Measurements from ENCODE around the gene TOB1. TPM values are rescaled to one million over a fixed set of nuclear protein-coding genes. Genes with fewer than 3 reads are reported as not detected.

TOB1 gene
- polyA plus RNA-seq, 1 donor (not counting 4 experiments of a cell fraction or from before 2014, with no cell fraction given), result 64.4 TPM

GRCh38 chr17:50835301-50836234 is 30.6 kb downstream of the TOB1 start, which contains the start of gene WFIKKN2:
TSS of gene WFIKKN2 (plus strand) at chr17:50835586. CDS start at chr17:50835938, 352 bp downstream.
- H3K4me2 ChIP-seq (ENCODE audit: control insufficient read depth, extremely low read depth, insufficient read depth, low read depth, low read length), result no peak within 1 kb of the TSS
- H4K20me1 ChIP-seq (ENCODE audit: control insufficient read depth, extremely low read depth, insufficient read depth, low read length), result no peaks in the 10 kb centered on the region
- DNase-seq (ENCODE audit: low read depth, low spot score), result no peak

DNA sequence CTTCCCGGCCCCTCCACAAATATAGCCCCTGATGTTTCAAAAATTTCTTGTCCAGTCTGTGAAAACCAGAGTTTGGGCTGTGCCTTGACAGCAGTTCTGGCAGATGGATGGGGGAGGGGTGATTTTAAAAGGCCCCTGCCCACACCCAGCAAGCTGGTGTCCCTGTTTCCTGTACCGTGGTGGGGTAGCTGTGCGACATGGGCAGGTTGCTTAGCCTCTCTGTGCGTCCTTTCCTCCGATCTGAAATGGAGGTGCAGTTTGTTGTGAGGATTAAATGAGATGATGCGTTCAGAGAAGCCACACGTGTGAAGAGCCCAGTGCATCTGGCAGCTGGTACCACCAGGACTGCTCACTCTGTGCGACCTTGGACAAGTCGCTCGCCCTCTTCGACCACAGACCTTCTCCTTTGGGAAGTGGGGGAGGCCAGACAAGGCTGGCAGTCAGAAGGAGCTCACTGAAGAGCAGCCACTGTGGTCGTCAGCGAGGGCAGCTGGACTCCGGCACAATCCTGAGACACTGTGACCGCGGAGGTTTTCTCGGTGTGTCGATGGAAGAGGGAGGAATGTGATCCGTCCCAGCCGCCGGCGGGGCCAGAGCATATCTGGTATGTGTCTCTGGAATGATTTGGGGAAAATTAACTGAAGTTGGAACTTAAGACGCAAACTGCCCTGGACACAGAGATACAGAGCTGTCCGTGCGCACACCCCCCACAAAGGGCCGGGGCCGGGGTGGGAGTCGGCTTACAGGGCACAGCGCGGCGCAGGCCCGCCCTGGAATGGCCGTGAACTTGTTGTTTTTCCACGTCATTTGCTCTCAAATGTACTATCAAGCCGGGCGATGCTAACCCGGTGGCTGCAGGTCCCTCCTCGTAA is 31.5 kb downstream of the TOB1 start:
- no peak for FAIRE-seq

More at GRCh38 chr17:50835301-50836234, 30.6 kb downstream of the TOB1 start, which contains the start of gene WFIKKN2:
- no peak for FAIRE-seq
- Histone ChIP-seq H3K27me3 (ENCODE audit: control insufficient read depth, extremely low read depth, insufficient read depth, low read length) (peaks cover 13% of the 10 kb centered on the region), H3K27ac (ENCODE audit: control insufficient read depth, insufficient read depth, low read length) (no peak within 1 kb of the TSS), H3K79me2 (ENCODE audit: control insufficient read depth, insufficient read depth, low read length) (no peaks in the 10 kb centered on the region), H3K4me3 (ENCODE audit: control insufficient read depth in 2 of 3, extremely low read depth in 1 of 3, insufficient read depth in 2 of 3, low read depth in 1 of 3, low read length in 3 of 3) (no peak within 1 kb of the TSS), H3K9me3 (ENCODE audit: control insufficient read depth, low read depth, low read length) (no peaks in the 10 kb centered on the region), H2AFZ (ENCODE audit: control insufficient read depth, low read length) (no peak within 1 kb of the TSS), H3K4me1 (ENCODE audit: control insufficient read depth, extremely low read depth, insufficient read depth, low read length) (peaks cover 5% of the 10 kb centered on the region), H3K36me3 (ENCODE audit: control insufficient read depth in 2 of 2, extremely low read depth in 1 of 2, insufficient read depth in 2 of 2, low read length in 2 of 2) (no peaks in the 10 kb centered on the region), H3K9me1 (ENCODE audit: control insufficient read depth, extremely low read depth, insufficient read depth, low read length) (no peaks in the 10 kb centered on the region), H3K9ac (ENCODE audit: control insufficient read depth, extremely low read depth, insufficient read depth, low read length) (no peak within 1 kb of the TSS)
- dilution Hi-C loops (cut with MboI; ENCODE audit: extremely low pct_ligation_motif_present, low sequenced_read_pairs), result no loop called here
- TF ChIP-seq EZH2 (IDR thresholded peaks at IDR 0.05; ENCODE audit: low read length) (no peak), CTCF (optimal IDR thresholded peaks at IDR 0.05 in 1 of 3, IDR thresholded peaks at IDR 0.05 in 1 of 3, conservative IDR thresholded peaks at IDR 0.05 in 1 of 3; ENCODE audit: extremely low read depth in 1 of 3, insufficient read depth in 2 of 3, low read length in 3 of 3) (no peak)

More for the DNA sequence above, 31.5 kb downstream of the TOB1 start:
- Histone ChIP-seq H3K79me2 (ENCODE audit: control insufficient read depth, insufficient read depth, low read length) (no peaks in the 10 kb centered on the region), H3K4me1 (ENCODE audit: control insufficient read depth, extremely low read depth, insufficient read depth, low read length) (peaks cover 5% of the 10 kb centered on the region), H3K27ac (ENCODE audit: control insufficient read depth, insufficient read depth, low read length) (no peak overlapping the region), H3K27me3 (ENCODE audit: control insufficient read depth, extremely low read depth, insufficient read depth, low read length) (peaks cover 13% of the 10 kb centered on the region), H3K4me3 (ENCODE audit: control insufficient read depth in 2 of 3, extremely low read depth in 1 of 3, insufficient read depth in 2 of 3, low read depth in 1 of 3, low read length in 3 of 3) (no peak overlapping the region), H2AFZ (ENCODE audit: control insufficient read depth, low read length) (no peak overlapping the region), H3K9me1 (ENCODE audit: control insufficient read depth, extremely low read depth, insufficient read depth, low read length) (no peaks in the 10 kb centered on the region), H3K9me3 (ENCODE audit: control insufficient read depth, low read depth, low read length) (no peaks in the 10 kb centered on the region), H3K9ac (ENCODE audit: control insufficient read depth, extremely low read depth, insufficient read depth, low read length) (no peak overlapping the region), H3K4me2 (ENCODE audit: control insufficient read depth, extremely low read depth, insufficient read depth, low read depth, low read length) (no peak overlapping the region), H4K20me1 (ENCODE audit: control insufficient read depth, extremely low read depth, insufficient read depth, low read length) (no peaks in the 10 kb centered on the region), H3K36me3 (ENCODE audit: control insufficient read depth in 2 of 2, extremely low read depth in 1 of 2, insufficient read depth in 2 of 2, low read length in 2 of 2) (no peaks in the 10 kb centered on the region)
- TF ChIP-seq EZH2 (IDR thresholded peaks at IDR 0.05; ENCODE audit: low read length) (no peak), CTCF (optimal IDR thresholded peaks at IDR 0.05 in 1 of 3, IDR thresholded peaks at IDR 0.05 in 1 of 3, conservative IDR thresholded peaks at IDR 0.05 in 1 of 3; ENCODE audit: extremely low read depth in 1 of 3, insufficient read depth in 2 of 3, low read length in 3 of 3) (no peak)
- no peak for DNase-seq (ENCODE audit: low read depth, low spot score)
- dilution Hi-C loops (cut with MboI; ENCODE audit: extremely low pct_ligation_motif_present, low sequenced_read_pairs), result no loop called here
